Spleen (tissue), 3 donors: ENCODE measurements around the gene LY6G6F.

ENCODE experiments used
- POLR2A ChIP-seq, 3 donors: fragments of 450-650 bp; IDR thresholded peaks; one replicate each; pipeline ENCODE4 v1.5.1; 2017; ENCODE audit warnings: antibody characterized with exemption in 3 of 3, mild to moderate bottlenecking in 1 of 3
- POLR2AphosphoS5 ChIP-seq, 3 donors: sonication (generic); formaldehyde crosslinking; IDR thresholded peaks; one replicate each; pipeline ENCODE4 v1.5.1; 2017; ENCODE audit warnings: antibody characterized with exemption in 3 of 3

- TF ChIP-seq POLR2AphosphoS5 (IDR thresholded peaks at IDR 0.05) (no peak), POLR2A (IDR thresholded peaks at IDR 0.05) (no peak)
These were observed at the start of gene LY6G6F for GRCh38 chr6:31706599-31706998.
